HuH-7 (cell line): ENCODE results near the gene NPW.
A peak's percentile ranks its signal among the peaks of the same experiment; 100 is the strongest.
"Not testable (repeated sequence)": the region's sequence is repeated elsewhere in the genome, so short reads cannot be mapped to it uniquely, and the experiment has no call there.

Source experiments
- DNase-seq: peaks from one replicate; pipeline ENCODE4 v3.0.0; 2011; ENCODE audit warnings: low spot score

Gene NPW

GRCh38 chr16:2023092-2024031, 3.8 kb downstream of the NPW start:
- DNase-seq = peak; percentile 93

- no peak for DNase-seq
Measured at GRCh38 chr16:2024032-2024420, 4.4 kb downstream of the NPW start.

GRCh38 chr16:2025251-2025650, 5.7 kb downstream of the NPW start:
- DNase-seq = no peak

- no peak for DNase-seq
Measured at GRCh38 chr16:2025878-2026460, 6.4 kb downstream of the NPW start.

- peak; percentile 79 for DNase-seq
Measured at GRCh38 chr16:2026461-2027023, 7.0 kb downstream of the NPW start, which contains the start of gene NHERF2. Gene NHERF2, plus strand, starts transcription at chr16:2026902. Its CDS starts 104 bp downstream, at chr16:2027006.

- DNase-seq = no peak
Measured at GRCh38 chr16:2027024-2028010, 7.7 kb downstream of the NPW start.

- no peak for DNase-seq
Measured at GRCh38 chr16:2028146-2028545, 8.6 kb downstream of the NPW start.

- no peak for DNase-seq
Measured at GRCh38 chr16:2028620-2029220, 9.1 kb downstream of the NPW start.

GRCh38 chr16:2029350-2029749, 9.8 kb downstream of the NPW start:
- no peak for DNase-seq

GRCh38 chr16:2030036-2030435, 10.5 kb downstream of the NPW start:
- DNase-seq = no peak

GRCh38 chr16:2031081-2031577, 11.5 kb downstream of the NPW start:
- DNase-seq = no peak

- no peak for DNase-seq
Measured at GRCh38 chr16:2032285-2033056, 12.9 kb downstream of the NPW start.

- no peak for DNase-seq
Measured at GRCh38 chr16:2033057-2033908, 13.7 kb downstream of the NPW start.

GRCh38 chr16:2033909-2034695, 14.5 kb downstream of the NPW start:
- not testable (repeated sequence) for DNase-seq

- DNase-seq = no peak
Measured at GRCh38 chr16:2034696-2035430, 15.3 kb downstream of the NPW start.

GRCh38 chr16:2035431-2036199, 16.0 kb downstream of the NPW start:
- DNase-seq = peak; percentile 73
